ENCODE measurements around the gene FRMD4A.
"Not testable (repeated sequence)": the region's sequence is repeated elsewhere in the genome, so short reads cannot be mapped to it uniquely, and the experiment has no call there.

Gene FRMD4A

GRCh38 chr10:14235566-14236195 is 95.0 kb downstream of the FRMD4A start:
- DNase-seq = no peak

- DNase-seq = no peak
Measured at GRCh38 chr10:14233566-14233965, 97.2 kb downstream of the FRMD4A start.

- not testable (repeated sequence) for DNase-seq
Measured at GRCh38 chr10:14228798-14229197, 101.9 kb downstream of the FRMD4A start.

GRCh38 chr10:14225379-14225778 is 105.3 kb downstream of the FRMD4A start:
- no peak for DNase-seq

GRCh38 chr10:14220026-14220425 is 110.7 kb downstream of the FRMD4A start:
- no peak for DNase-seq

GRCh38 chr10:14219411-14219810 is 111.3 kb downstream of the FRMD4A start:
- no peak for DNase-seq

GRCh38 chr10:14215641-14216040 is 115.1 kb downstream of the FRMD4A start:
- no peak for DNase-seq

- not testable (repeated sequence) for DNase-seq
Measured at GRCh38 chr10:14213703-14214102, 117.0 kb downstream of the FRMD4A start.

GRCh38 chr10:14211610-14212009 is 119.1 kb downstream of the FRMD4A start:
- no peak for DNase-seq

GRCh38 chr10:14208231-14208630 is 122.5 kb downstream of the FRMD4A start:
- DNase-seq = no peak

GRCh38 chr10:14205233-14205632 is 125.5 kb downstream of the FRMD4A start:
- no peak for DNase-seq

GRCh38 chr10:14200698-14201544 is 129.8 kb downstream of the FRMD4A start:
- no peak for DNase-seq

- not testable (repeated sequence) for DNase-seq
Measured at GRCh38 chr10:14199098-14199497, 131.6 kb downstream of the FRMD4A start.

- DNase-seq = no peak
Measured at GRCh38 chr10:14198078-14198477, 132.6 kb downstream of the FRMD4A start.

- DNase-seq = no peak
Measured at GRCh38 chr10:14196113-14196512, 134.6 kb downstream of the FRMD4A start.

- no peak for DNase-seq
Measured at GRCh38 chr10:14195433-14195832, 135.3 kb downstream of the FRMD4A start.

- no peak for DNase-seq
Measured at GRCh38 chr10:14192746-14193145, 138.0 kb downstream of the FRMD4A start.

GRCh38 chr10:14191871-14192270 is 138.9 kb downstream of the FRMD4A start:
- no peak for DNase-seq

- no peak for DNase-seq
Measured at GRCh38 chr10:14191407-14191806, 139.3 kb downstream of the FRMD4A start.

GRCh38 chr10:14190702-14191101 is 140.0 kb downstream of the FRMD4A start:
- DNase-seq = no peak

GRCh38 chr10:14186245-14186644 is 144.5 kb downstream of the FRMD4A start:
- no peak for DNase-seq

- no peak for DNase-seq
Measured at GRCh38 chr10:14185316-14186045, 145.2 kb downstream of the FRMD4A start.

GRCh38 chr10:14184841-14185315 is 145.8 kb downstream of the FRMD4A start:
- DNase-seq = no peak
